Endothelial cell (in vitro differentiated cells): ENCODE data around the gene GARRE1. TPM values are rescaled to one million over a fixed set of nuclear protein-coding genes. Genes with fewer than 3 reads are reported as not detected.
A peak's percentile ranks its signal among the peaks of the same experiment; 100 is the strongest.

ENCODE experiments used
- DNase-seq: peaks from one replicate; pipeline ENCODE4 v3.0.0; 2021; ENCODE audit warnings: low spot score
- H3K27ac Mint-ChIP-seq: one replicate; pipeline ENCODE4 v1.8.0; 2021; ENCODE audit warnings: mixed read lengths, inconsistent platforms; ENCODE audit not compliant: unreplicated experiment
- H3K27me3 Mint-ChIP-seq: one replicate; pipeline ENCODE4 v1.8.0; 2021; ENCODE audit warnings: mild to moderate bottlenecking, moderate library complexity, mixed read lengths, inconsistent platforms; ENCODE audit not compliant: unreplicated experiment
- H3K36me3 Mint-ChIP-seq: one replicate; pipeline ENCODE4 v1.8.0; 2021; ENCODE audit warnings: mild to moderate bottlenecking, low read depth, mixed read lengths, inconsistent platforms; ENCODE audit not compliant: unreplicated experiment
- H3K4me1 Mint-ChIP-seq: one replicate; pipeline ENCODE4 v1.8.0; 2021; ENCODE audit warnings: mild to moderate bottlenecking, mixed read lengths, inconsistent platforms; ENCODE audit not compliant: unreplicated experiment
- H3K4me3 Mint-ChIP-seq: one replicate; pipeline ENCODE4 v1.8.0; 2021; ENCODE audit warnings: mild to moderate bottlenecking, mixed read lengths, inconsistent platforms; ENCODE audit not compliant: unreplicated experiment
- H3K9me3 Mint-ChIP-seq: one replicate; pipeline ENCODE4 v1.8.0; 2021; ENCODE audit warnings: mixed read lengths, inconsistent platforms; ENCODE audit not compliant: unreplicated experiment
- total RNA-seq: library from RNA; stranded (reverse); fragmentation: NEBNext Ultra II Directional; extraction: Animal tissue kit (Norgen Biotek cat#: 25700); gene quantifications from one replicate; pipeline ENCODE4 v1.2.1, GENCODE V29; 2021; ENCODE audit not compliant: unreplicated experiment
- TF ChIP-seq, protein P1 (sequence below): fragments of 200-600 bp; sonication (generic); IDR thresholded peaks from one replicate; pipeline ENCODE4 v1.5.0; 2021; ENCODE audit warnings: antibody characterized with exemption; ENCODE audit not compliant: unreplicated experiment

GARRE1 gene
- total RNA-seq, 1 donor from 2014 or later = 49.0 TPM

DNA sequence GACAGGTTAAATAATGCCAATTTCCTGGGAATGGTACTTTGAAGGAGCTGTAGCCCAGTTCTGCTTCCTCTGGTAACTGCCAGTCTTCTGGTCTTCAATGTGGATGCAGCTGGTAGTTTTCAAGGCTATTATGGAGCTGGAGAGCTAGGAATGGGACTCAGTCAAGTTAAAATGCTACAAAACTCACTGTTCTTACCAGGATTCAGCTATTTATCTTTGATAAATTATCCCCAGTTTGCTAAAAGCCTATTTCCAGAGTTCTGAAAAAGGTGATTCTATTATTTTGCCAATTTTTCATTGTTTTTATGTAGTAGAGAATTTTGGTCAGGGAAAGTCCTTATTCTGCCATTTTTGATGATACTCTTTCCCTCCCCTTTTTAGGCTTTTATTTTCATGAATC lies 40.7 kb downstream of the GARRE1 start:
- Mint-ChIP-seq H3K27ac (peak overlapping the region; percentile 67), H3K36me3 (peaks cover 7% of the 10 kb centered on the region), H3K4me1 (peaks cover 18% of the 10 kb centered on the region), H3K27me3 (peaks cover 1% of the 10 kb centered on the region), H3K9me3 (no peaks in the 10 kb centered on the region), H3K4me3 (no peak overlapping the region)
- TF ChIP-seq, protein P1, sequence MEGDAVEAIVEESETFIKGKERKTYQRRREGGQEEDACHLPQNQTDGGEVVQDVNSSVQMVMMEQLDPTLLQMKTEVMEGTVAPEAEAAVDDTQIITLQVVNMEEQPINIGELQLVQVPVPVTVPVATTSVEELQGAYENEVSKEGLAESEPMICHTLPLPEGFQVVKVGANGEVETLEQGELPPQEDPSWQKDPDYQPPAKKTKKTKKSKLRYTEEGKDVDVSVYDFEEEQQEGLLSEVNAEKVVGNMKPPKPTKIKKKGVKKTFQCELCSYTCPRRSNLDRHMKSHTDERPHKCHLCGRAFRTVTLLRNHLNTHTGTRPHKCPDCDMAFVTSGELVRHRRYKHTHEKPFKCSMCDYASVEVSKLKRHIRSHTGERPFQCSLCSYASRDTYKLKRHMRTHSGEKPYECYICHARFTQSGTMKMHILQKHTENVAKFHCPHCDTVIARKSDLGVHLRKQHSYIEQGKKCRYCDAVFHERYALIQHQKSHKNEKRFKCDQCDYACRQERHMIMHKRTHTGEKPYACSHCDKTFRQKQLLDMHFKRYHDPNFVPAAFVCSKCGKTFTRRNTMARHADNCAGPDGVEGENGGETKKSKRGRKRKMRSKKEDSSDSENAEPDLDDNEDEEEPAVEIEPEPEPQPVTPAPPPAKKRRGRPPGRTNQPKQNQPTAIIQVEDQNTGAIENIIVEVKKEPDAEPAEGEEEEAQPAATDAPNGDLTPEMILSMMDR = no peak
- no peak for DNase-seq

DNA sequence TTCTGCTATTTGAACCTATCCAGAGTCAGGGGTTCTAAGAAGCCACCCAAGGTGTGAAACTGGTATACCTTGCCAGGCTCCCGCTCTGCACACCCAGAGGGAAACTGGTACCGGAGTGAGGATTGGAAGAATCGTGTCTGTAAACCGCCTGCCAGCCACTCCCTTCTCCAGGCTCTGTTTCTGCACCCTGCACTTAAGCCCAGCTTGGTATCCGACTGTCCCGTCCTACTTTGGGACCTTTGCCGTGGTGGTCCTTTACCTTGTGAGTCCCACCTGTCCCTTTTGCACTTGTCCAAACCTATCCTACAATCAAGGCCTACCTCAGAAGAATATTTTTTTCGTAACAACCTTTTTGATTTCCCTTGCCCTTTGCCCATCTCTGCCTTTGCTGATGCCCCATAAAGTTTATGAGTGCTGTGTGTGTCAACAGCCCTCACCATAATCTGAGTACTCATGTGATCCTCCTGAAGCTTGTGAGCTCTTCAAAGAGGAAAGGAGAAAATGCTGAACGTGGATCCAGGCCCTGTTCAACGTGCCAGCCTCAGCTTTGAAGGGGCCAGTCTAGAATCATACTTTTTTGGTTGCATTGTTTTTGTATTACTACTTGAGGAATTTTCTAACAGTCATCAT lies 44.7 kb downstream of the GARRE1 start:
- Mint-ChIP-seq H3K27ac (peak overlapping the region; percentile 89), H3K27me3 (peaks cover 1% of the 10 kb centered on the region), H3K4me1 (peaks cover 18% of the 10 kb centered on the region), H3K36me3 (peaks cover 11% of the 10 kb centered on the region), H3K9me3 (no peaks in the 10 kb centered on the region), H3K4me3 (no peak overlapping the region)
- TF ChIP-seq, protein P1 = no peak
- no peak for DNase-seq

DNA sequence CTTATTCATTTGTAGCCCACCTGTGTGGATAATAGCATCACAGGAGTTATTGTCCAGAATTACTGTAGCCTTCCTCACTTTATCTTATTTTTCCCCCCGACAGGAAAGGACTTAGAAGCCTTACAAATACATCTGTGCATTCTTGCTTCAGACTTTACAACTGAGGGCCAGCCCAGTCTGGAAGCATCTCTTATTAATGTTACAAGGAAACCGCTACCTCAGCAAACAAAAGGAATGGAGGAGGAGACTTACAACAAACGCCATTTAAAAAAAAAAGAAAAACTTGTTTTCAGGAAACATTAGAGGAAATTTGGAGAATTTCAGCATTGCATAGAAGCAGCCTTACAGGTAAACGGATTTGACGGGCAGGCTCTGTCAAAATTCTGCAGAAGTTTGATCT lies 45.2 kb downstream of the GARRE1 start:
- Mint-ChIP-seq H3K4me3 (no peak overlapping the region), H3K9me3 (no peaks in the 10 kb centered on the region), H3K4me1 (peaks cover 18% of the 10 kb centered on the region), H3K36me3 (peaks cover 11% of the 10 kb centered on the region), H3K27me3 (peaks cover 1% of the 10 kb centered on the region), H3K27ac (peak overlapping the region; percentile 89)
- TF ChIP-seq, protein P1 = no peak
- DNase-seq = no peak

DNA sequence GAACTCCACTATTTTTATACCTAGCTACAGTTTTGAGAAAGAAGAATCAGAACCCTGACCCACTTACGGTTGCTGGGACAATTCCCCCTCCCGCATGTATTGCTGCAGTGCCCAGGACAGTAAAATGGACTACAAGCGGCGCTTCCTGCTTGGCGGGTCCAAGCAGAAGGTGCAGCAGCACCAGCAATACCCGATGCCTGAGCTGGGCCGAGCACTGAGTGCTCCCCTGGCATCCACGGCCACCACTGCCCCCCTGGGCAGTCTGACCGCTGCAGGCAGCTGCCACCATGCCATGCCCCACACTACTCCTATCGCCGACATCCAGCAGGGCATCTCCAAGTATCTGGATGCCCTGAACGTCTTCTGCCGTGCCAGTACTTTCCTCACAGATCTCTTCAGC lies 46.0 kb downstream of the GARRE1 start:
- Mint-ChIP-seq H3K9me3 (no peaks in the 10 kb centered on the region), H3K36me3 (peaks cover 11% of the 10 kb centered on the region), H3K27ac (no peak overlapping the region), H3K4me3 (no peak overlapping the region), H3K4me1 (peaks cover 14% of the 10 kb centered on the region), H3K27me3 (peaks cover 1% of the 10 kb centered on the region)
- TF ChIP-seq, protein P1 = no peak
- DNase-seq = no peak

DNA sequence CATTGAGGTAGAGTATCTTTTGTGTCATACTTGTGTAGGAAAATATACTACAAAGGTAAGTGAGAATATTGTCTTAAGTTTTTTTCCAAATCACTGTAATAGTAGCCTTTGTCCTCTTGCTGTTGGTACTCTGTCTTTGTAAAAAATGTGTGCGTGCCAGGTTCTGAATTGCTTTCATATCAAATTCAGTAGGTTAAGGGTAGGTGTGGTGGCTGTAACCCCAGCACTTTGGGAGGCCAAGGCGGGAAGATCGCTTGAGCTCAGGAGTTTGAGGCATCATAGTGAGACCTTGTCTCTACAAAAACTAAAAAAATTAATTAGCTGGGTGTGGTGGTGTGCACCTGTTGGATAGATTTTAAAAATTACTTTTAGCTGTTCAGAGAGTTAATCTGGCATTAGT lies 46.6 kb downstream of the GARRE1 start:
- Mint-ChIP-seq H3K4me1 (peaks cover 14% of the 10 kb centered on the region), H3K27ac (no peak overlapping the region), H3K4me3 (no peak overlapping the region), H3K36me3 (peaks cover 15% of the 10 kb centered on the region), H3K27me3 (peaks cover 1% of the 10 kb centered on the region), H3K9me3 (no peaks in the 10 kb centered on the region)
- TF ChIP-seq, protein P1 = no peak
- DNase-seq = no peak

Other genes starting within 250 kb of the GARRE1 start
- 137 TPM for gene LSM14A, start 82.0 kb upstream of the GARRE1 start, total RNA-seq
- gene GPI, start 110.6 kb downstream of the GARRE1 start, total RNA-seq = 133 TPM
- gene PDCD2L, start 149.8 kb downstream of the GARRE1 start, total RNA-seq = 10.3 TPM
- 93.5 TPM for gene UBA2, start 173.8 kb downstream of the GARRE1 start, total RNA-seq
- gene WTIP, start 227.2 kb downstream of the GARRE1 start, total RNA-seq = 17.6 TPM